Dermis blood vessel endothelial cell (primary cell): ENCODE data around the gene GNRH2. TPM values are rescaled to one million over a fixed set of nuclear protein-coding genes. Genes with fewer than 3 reads are reported as not detected.
A peak's percentile ranks its signal among the peaks of the same experiment; 100 is the strongest.
"Not testable (repeated sequence)": the region's sequence is repeated elsewhere in the genome, so short reads cannot be mapped to it uniquely, and the experiment has no call there.

Experiments
- DNase-seq: peaks from one replicate; pipeline ENCODE4 v3.0.0; 2010
- total RNA-seq: library from RNA; depleted of rRNA; stranded (reverse); fragments of >200 nt; gene quantifications from 2 replicates; pipeline ENCODE4 v1.2.3, GENCODE V29; 2014

GNRH2 gene
- total RNA-seq, 1 donor from 2014 or later = not detected

DNA sequence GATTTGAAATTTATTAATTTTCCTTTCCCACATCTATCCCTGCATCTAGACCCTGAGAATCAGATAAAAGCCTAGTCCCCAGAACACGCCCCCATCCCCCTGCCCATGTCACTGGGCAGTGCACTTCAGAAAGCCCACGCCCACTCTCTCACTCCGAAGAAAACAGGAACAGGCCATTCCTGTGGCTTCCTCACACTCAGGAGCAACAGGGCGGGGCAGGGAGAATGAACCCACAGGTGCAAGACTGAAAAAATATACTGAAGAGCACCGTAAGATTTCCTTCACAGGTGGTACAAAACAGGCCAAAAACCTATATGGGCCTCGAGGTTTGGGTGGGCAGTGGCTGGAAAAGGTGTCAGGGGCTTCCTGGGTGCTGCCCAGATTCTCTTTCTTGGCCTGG is 31.4 kb downstream of the GNRH2 start:
- no peak for DNase-seq

DNA sequence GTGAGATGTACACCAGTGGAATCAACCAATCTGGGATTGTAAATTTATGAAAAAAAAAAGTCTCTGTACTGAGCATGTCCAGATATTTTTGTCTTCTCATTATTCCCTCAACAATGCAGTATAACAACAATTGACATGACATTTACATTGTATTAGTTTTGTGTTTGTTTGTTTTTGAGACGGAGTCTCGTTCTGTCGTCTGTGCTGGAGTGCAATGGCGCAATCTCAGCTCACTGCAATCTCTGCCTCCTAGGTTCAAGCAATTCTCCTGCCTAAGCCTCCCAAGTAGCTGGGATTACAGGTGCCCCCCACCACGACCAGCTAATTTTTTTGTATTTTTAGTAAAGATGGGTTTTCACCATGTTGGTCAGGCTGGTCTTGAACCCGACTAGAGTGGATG is 31.9 kb downstream of the GNRH2 start:
- DNase-seq = not testable (repeated sequence)

DNA sequence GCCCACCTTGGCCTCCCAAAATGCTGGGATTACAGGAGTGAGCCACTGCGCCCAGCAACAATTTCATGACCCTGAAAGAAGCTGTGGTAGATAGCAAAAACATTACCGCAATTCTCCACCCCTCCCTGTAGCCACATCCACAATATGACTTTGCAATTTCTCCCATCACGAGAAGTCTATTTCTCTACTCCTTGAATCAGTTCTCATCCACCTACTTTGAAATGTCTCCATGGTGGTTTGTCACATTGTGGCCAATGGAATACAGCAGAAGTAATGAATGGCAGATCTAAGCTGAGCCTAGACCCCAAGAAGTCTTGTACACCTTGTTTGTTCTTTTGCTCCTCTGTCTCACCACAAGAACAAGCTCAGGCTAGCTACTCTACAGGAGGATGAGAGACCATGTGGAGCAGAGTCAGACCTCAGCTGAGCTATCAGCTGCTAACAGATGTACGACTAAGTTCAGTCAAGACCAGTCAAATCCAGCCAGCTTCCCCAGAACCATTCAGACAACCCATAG is 34.3 kb downstream of the GNRH2 start:
- DNase-seq = no peak

DNA sequence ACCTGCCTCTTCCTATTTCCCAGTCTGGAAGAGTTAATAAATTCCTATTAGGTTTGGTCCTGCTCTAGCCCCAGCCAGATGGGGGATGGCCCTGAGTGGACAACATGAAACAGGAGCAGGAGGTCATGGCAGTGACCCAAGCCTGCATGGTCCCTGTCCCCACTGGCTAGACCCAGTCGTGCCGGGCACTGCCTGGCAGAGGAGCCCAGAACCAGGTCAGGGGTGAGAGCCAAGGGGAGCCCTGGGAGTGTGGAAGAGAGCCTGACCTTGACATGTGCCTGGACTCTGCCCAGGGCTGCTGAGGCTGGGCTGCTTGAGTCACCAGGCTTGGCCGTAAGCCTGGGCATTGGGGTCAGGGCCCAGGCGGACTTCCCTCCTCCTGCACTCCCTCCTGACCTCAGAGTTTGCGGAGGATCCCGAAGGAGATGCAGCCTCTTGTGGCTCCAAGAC is 37.5 kb downstream of the GNRH2 start:
- peak; percentile 27 for DNase-seq

DNA sequence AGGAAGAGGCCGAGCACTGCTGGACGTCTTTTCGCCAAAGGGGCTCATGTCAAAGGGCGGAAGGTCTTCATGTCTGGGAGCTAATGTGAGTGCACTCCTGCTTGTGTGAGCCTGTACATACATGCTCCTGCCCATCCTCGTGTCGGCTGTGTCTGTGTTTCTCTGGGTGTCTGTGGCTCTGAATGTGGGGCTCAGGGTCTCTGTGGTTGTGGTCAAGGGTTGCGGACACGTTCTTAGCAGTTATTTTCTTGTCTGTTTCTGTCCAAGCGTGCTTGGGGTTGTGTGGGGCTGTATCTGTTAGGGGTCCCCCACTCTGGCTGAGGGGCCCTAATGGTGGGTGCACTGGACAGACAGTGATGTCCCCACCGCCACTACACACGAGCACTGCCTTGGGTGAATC is 38.2 kb downstream of the GNRH2 start:
- no peak for DNase-seq

DNA sequence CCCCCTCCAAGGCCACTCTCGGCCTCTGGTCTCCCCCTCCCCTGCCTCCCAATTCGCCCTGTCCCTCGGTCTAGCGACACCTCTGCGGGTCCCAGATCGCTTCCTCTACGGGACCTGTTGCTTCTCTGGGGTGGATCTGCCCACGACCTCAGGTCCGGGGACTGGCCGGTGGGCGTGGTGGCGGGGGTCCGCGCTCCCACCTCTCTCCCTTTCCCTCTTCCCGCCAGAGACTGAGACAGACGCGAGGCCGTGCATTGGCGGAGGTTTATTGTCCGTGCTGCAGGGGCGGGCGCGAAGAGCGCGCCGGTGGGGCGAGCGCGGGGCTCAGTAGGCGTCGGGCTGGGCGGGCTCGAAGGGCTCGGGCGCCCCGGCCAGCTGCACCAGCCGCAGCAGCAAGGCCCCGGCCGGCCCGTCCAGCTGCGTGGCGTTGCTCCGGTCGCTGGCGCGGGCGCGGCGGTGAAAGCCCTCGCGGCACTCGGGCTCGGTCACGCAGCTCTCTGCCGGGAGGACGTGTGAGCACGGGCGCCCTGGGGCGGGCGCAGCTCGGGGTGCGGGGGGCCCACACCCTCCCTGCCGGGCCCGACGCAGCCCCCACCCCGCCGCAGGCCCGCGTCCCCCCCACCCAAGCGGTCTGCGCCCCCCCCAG is 39.0 kb downstream of the GNRH2 start:
- peak; percentile 21 for DNase-seq

DNA sequence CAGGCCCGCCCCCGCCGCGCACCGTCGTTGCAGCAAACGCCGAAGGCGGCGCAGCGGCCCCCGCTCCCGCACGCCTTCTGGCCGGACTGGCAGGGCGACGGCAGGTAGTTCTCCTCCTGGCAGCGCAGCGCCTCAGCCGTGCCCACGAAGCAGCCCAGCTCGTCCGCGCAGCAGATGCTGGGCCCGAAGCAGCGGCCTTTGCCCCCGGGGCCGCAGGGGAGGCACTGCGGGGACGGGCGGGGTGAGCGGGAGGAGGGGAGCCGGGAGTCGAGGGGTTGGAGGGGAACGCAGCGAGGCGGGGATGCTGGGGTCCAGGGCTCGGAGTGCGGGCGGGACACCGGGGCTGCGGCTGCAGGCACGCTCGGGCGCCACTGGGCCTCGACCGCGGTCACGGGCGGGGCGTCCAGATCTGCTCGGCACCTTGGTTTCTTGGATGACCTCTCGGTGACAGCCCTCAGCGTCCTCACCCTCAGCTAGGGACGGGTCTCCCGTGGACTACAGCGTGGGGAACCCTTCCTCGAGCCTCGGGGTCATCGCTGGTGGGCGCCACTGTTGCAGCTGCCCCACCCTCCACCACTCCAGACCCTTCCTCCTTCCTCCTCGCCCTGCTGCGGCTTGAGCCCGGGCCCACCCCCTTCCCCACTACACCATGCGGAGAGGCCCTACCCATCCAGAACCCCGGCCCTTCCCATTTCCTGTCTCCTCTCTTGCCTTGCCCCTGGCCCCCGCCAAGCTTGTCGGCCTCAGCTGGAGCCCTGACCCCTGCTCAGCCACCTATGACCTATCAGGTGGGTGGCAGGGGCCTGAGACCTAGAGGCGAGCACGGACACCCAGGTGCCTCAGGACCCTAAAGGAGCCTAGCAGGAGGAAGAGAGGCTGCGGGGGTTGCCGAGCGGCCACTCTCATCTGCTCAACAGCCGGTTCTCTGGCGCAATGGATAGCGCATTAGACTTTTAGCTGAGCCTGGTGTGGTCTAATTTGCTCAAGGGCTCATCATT is 39.8 kb downstream of the GNRH2 start:
- DNase-seq = no peak

DNA sequence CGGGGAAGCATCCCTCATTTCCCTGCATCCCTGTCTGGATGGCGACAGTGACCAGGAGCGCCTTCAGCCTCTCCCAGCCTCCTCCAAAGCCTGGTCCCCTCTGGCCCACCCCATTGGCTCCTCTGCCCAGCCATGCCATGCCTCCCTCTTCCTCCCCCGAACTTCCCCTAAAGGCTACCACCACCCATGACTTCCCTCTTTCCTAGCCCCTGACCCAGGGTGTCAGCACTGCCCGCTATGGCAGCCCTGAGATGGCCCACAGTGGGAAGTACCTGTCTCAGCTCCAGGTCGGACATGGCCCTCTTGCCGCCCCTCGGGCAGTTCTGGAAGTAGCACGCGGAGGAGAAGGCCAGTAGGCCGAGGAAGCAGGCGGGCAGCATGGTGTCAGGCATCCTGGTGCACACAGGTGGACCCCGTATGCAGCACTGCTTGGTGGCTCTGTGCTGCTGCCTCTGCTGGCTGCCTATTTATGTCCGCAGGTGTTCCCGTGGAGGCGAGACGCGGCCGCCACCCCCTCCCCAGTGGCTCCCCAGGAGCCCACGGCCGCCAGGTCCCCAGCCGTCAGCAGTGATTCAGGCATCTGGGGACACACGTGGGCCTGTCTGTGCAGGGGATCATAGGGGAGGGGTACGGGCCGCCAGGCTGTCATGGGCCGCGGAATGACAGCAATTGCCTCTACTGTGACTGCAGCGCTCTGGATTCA is 41.0 kb downstream of the GNRH2 start, which contains the start of gene AVP:
Gene AVP (minus strand): TSS at position 442 of the 703 bp plus-strand sequence. CDS start 50 bp downstream, at position 392.
- DNase-seq = no peak

DNA sequence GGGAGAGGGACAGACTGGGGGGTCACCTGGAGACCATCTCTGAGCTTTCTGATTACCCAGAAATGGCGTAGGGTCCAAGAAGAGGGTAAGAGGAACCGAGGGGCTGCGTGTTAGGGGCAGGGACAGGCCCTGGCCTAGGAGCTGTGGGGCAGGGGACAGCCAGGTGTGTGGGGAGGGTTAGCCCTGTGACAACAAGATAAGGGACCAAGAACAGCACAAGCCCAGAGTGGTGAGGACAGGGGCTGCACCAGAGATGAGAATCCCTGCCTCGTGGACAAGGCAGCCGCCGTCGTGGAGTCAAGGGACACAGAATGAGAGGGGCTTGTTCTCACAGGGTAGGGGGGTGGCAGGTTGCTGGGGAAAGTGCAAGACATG is 41.6 kb downstream of the GNRH2 start:
- DNase-seq = no peak

DNA sequence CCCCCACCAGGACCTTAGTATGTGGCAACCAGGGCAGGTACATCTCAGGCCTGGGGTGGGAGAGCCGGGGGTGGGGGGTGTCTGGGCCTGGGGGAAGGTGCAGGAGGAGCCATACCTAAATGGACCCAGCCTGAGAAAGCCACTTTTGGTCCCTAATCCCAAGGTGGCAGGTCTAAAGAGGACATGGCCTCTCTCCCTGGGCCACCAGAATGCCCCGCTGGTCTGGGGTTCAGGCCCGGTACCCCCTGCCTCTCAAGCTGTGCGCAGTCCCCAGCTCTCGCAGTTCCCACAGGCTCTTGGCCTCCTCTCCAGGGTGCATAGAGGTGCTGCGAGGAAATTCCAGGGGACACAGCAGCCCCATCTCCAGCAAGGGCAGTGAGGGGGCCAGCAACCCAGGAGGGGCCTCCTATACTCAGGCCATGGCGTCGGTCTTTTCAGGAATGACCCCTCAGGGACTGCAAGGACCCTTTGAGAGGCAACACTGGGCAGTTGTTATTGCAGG is 42.2 kb downstream of the GNRH2 start:
- DNase-seq = no peak

DNA sequence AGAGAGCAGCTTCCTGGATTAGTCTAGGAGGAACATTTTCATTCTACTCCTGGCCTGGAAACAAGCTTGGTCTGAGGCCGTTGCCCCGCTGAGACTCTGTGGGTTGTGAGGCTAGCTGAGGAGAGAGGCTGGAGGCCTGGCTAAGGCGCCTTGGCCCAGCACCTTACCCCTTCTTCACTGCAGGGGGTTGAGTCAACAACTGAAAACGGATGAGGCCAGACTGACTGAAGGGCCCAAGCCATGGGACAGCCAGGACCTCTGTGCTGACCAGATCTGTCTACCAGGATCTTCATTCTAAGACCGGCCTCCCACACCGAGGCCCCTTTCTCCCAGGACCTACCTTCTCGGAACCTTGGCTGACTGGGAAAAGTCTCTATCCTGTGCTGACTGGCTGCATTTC is 44.6 kb downstream of the GNRH2 start:
- no peak for DNase-seq

DNA sequence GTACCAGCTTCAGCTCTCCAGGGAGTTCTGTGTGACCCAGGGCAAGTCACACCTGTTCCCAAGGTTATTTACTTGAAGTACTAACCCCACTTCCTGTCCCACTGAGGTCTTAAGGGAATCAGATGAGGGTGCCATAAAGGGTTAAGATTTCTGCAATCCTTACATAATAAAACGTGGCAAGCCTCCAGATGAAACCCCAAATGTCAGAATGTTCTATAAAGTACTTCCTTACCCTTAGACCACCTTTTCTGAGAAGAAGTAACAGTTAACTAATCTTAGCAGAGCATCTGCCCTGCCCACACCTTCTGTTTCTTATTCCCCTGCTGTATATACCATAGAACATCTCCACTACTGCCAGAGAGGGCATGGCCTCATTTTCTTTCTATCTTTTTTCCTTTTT is 47.1 kb downstream of the GNRH2 start:
- no peak for DNase-seq

DNA sequence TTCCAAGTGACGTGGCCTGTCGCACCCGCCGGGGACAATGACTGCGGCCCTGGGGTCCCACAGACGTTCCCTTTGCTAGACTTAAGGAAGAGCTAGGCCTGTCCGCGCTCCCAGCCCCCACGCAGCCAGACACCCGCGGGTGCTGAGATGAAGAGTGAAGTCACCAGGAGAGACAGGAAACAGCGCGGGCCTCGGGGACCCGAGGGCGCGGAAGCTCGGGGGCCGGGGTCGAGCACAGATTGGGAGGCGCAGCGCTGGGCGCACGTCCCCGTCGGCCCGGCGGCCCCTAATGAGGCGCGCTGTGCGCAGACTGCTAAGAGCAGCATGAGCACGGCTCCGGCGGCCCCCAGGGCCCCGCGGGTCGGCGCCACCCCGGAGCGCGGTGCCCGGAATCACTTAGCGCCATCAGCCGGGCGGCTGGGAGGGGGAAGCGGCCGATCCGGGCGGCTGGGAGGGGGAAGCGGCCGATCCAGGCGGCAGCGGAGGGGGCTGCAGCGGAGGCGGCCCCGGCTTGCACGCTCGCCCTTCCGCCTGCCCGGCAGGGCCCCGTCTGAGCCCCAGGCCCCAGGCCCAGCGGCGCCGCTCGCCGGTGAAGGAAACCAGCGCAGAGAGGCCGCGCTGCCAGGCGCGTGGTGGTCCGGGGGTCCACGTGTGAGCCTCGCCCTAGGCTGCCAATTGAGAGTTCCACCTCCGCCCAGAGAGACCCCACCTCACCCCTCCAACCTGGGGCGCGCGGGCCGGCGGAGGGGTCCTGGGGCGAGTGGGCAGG is 49.4 kb downstream of the GNRH2 start:
- DNase-seq = peak; percentile 25

DNA sequence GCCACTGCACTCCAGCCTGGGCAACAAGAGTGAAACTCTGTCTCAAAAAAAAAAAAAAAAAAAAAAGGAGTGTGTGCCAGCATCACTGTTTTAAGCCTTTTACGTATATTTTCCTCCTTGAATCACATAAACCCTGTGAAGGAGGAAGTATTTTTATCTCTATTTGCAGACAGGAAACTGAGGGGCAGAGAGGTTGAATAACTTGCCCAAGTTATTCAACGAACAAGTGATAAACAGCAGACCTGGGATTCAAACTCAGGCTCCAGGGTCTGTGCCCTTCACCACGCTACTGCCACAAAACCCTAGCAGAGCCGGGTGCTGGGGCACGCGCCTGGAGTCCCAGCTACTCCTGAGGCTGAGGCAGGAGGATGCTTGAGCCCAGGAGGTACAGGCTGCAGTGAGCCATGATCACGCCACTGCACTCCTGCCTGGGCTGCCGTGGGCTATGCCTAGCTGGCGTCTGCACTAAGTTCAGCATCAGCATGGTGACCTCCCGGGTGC is 50.5 kb downstream of the GNRH2 start:
- DNase-seq = peak; percentile 67

DNA sequence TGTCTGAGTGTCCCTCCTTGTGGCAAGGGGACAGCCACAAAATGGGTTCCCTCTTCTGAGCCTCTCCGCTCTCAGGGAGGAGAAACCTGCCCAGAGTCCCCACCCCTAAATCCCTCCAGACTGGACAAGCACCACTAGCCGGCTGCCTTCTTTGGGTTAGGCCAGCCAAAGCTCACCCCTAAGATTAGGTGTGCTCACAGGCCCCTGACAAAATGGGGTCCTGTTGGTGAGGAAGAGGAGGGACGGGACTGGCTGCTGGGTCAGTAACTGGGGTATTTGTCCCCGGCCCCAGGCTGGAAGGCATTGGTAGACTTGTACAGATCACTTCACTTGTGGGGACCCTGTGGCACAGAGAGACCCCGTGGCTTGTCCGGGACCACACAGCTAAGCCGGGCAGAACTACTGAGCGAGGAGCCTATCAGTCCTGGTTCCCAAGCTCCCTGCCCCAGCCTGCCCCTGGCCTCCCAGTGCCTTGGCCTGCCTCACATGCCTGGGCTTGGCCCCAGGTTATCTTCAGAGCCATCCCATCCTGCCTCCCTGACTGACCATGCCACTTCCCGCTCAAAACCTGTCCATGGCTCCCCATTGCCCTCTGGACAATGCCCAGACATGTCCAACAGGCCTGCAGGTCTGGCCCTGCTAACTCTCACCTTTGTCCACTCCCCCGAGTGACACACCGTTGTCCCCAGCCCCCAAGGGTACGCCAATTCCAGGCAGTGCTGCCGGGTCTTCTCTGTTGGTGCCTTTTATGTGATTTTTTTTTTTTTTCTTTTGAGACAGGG is 51.6 kb downstream of the GNRH2 start:
- no peak for DNase-seq

Other genes starting within 250 kb of the GNRH2 start
- gene CPXM1, start 243.0 kb upstream of the GNRH2 start, total RNA-seq = 0.34 and 0.37 TPM in 2 replicates
- gene C20orf141, start 228.6 kb upstream of the GNRH2 start, total RNA-seq = not detected in 2 replicates
- gene TMEM239, start 227.3 kb upstream of the GNRH2 start, total RNA-seq = not detected in 2 replicates
- gene PCED1A, start 203.0 kb upstream of the GNRH2 start, total RNA-seq = 19.8 and 42.2 TPM in 2 replicates
- 51.6 and 52.4 TPM in 2 replicates for gene VPS16, start 202.9 kb upstream of the GNRH2 start, total RNA-seq
- 27.9 and 37.1 TPM in 2 replicates for gene PTPRA, start 170.1 kb upstream of the GNRH2 start, total RNA-seq
- 34.5 and 37.6 TPM in 2 replicates for gene MRPS26, start 2.4 kb downstream of the GNRH2 start, total RNA-seq
- gene OXT, start 28.0 kb downstream of the GNRH2 start, total RNA-seq = not detected in 2 replicates
- not detected in 2 replicates for gene AVP, start 41.1 kb downstream of the GNRH2 start, total RNA-seq
- gene FASTKD5, start 116.2 kb downstream of the GNRH2 start, total RNA-seq = 20.4 and 23.7 TPM in 2 replicates
- gene UBOX5, start 116.2 kb downstream of the GNRH2 start, total RNA-seq = 2.7 and 3.8 TPM in 2 replicates
- 6.1 and 8.2 TPM in 2 replicates for gene LZTS3, start 129.9 kb downstream of the GNRH2 start, total RNA-seq
- 41.0 and 53.1 TPM in 2 replicates for gene DDRGK1, start 161.1 kb downstream of the GNRH2 start, total RNA-seq
- 33.6 and 36.6 TPM in 2 replicates for gene ITPA, start 165.9 kb downstream of the GNRH2 start, total RNA-seq
- 7.5 and 14.9 TPM in 2 replicates for gene SLC4A11, start 195.6 kb downstream of the GNRH2 start, total RNA-seq